Adipose tissue (tissue), 3 donors: ENCODE results near the gene SNX25. TPM values are rescaled to one million over a fixed set of nuclear protein-coding genes. Genes with fewer than 3 reads are reported as not detected.
"Not testable (repeated sequence)": the region's sequence is repeated elsewhere in the genome, so short reads cannot be mapped to it uniquely, and the experiment has no call there.

Experiments
- H3K27ac ChIP-seq: one replicate; pipeline ENCODE4 v1.5.1; 2013; ENCODE audit warnings: low read depth, low read length
- WGBS, 3 donors: extraction: QIAGEN DNeasy Blood & Tissue Kit; methylation state at CpG; one replicate each; pipeline ENCODE4 v1.1.7; 2013; 5-methylcytosine and 5-hydroxymethylcytosine counted together
- polyA plus RNA-seq, 3 donors: library from polyadenylated mRNA; stranded (reverse); fragments of 200-250 nt; gene quantifications; one replicate each; pipeline ENCODE4 v1.2.3, GENCODE V29; 2013
- donor health status: healthy with polysubstance abuse.
- donor health status: Bipolar disorder and iron deficiency.
- donor health status: healthy.

Gene SNX25
- polyA plus RNA-seq, 3 donors = 4.3 to 7.4 (median 5.5) TPM

DNA sequence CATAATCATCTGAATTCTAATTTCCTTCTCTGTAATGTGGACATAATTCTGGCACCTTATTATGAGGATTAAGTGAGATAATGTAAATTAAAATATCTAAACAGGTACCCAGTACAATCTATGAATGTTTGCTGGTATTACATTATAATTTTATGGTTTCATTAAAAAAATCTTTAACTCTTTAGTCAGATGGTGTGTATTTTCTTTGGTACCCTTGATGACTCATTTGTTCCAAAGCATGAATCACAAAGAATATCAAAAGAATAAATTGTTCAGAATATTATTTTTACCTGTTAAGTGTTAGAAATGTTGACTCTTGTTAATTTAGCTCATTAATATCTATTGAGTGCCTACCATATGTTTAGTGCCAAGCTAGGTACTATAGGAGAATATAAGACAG is 74.3 kb downstream of the SNX25 start:
- no peak overlapping the region for H3K27ac ChIP-seq

DNA sequence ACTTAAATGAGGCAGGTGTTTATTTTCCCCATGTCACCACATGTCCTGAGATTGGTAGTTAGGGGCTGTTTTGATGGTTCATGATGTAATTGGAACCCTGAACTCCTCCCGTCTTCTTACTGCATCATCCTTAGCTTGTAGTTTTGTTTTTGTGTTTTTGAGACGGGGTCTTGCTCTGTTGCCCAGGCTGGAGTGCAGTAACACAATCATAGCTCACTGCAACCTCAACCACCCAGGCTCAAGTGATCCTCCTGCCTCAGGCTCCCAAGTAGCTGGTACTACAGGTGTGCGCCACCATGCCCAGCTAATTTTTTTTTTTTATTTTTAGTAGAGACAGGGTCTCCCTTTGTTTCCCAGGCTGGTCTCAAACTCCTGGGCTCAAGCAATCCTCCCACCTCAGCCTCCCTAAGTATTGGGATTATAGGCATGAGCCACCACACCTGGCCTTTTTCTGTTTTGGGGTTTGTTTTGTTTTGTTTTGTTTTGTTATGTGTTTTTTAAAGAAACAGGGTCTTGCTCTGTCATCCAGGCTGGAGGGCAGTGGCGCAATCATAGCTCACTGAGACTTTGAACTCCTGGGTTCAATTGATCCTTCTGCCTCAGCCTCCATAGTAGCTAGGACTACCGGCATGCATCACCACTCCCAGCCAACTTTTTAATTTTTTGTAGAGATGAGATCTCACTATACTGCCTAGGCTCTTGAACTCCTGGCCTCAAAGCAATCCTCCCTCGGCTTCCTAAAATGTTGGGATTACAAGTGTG is 76.4 kb downstream of the SNX25 start:
- H3K27ac ChIP-seq = no peak overlapping the region
- 88 to 99% (median 95%) methylated on average over 6 of the region's 6 CpGs for WGBS, 3 donors

DNA sequence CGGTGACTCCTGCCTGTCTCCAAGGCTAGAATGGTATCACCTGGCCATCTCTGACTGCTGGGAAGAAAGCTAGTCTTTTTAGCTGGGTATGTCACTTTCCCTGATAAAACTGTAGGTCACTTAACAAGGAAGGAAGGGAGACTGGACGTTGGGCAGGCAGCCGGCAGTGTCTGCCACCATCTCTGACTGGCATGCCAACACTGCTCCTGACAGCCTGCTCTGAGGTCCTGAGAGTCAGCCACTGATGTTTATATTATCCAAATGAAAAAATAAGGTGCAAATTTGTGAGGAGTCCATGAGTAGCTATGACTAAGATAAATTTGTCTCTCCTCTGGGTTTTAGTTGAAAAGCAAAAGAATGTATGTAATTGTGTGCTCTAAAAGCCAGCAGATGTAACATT is 77.2 kb downstream of the SNX25 start:
- no peak overlapping the region for H3K27ac ChIP-seq
- WGBS, 3 donors = 65 to 88% (median 69%) methylated on average over 3 of the region's 3 CpGs

DNA sequence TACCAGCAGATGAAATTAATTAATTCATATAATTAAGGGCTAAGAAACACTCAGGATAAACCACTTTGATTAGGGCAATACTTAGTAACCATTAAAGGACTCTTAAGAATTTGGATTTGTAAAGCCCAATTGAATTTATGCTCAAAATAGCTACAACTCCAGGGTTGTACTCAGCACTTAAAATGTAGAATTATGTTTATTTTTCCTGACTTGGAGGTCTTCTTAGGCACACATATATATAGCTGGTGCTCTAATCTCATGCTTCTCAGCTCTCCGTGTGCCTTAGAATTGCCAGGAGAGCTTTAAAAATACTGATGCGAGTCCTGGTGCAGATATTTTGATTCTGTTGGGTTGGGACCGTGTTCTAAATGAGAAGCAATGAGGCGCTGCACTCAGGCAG is 77.6 kb downstream of the SNX25 start:
- WGBS, 3 donors = 90 to 94% (median 93%) methylated on average over 4 of the region's 4 CpGs
- H3K27ac ChIP-seq = no peak overlapping the region

DNA sequence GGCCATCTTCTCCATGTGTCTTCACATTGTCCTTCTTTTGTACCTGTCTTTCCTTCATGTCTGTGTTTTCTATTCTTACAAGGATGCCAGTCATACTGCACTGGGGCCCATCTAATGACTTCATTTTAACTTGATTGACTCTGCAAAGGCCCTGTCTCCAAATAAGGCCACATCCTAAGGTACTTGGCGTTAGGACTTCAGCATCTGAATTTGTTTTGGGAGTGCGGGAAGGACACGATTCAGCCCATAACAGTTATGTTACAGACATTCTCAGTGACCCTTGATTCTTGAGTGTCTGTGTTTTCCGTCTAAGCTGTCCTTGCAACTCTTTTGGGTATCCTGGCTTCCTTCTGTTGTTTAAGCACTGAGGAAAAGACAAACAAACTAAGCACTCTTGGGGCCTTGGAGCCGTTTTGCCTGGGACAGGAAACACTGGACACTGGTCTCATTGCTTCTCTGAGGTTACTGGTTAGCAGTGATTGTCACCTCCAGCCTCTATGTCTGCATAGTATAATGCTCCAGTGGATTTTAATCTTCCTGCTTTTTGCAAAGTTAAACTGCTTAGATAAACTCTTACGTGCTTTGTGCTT is 80.7 kb downstream of the SNX25 start:
- H3K27ac ChIP-seq = no peak overlapping the region
- 73 to 88% (median 78%) methylated on average over 6 of the region's 6 CpGs for WGBS, 3 donors

DNA sequence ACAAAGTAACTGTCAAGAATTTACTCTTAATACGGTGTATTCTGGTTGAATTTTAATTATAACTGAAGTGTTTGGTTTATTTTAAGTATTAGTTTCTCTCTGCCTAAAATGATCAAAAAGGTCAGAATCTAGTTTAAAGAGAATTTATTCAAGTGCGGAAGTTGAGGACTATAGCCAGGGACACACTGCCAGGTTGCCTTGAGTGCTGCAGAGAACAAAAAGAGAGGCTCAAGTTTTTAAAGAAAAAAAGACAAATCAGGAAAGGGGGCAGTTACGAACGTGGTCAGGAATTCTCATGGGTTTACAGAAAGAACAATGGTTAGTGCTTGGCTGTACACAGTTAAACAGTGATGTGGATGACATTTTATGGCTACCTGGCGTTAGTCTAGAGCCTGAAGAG is 81.3 kb downstream of the SNX25 start:
- no peak overlapping the region for H3K27ac ChIP-seq
- 43 to 70% (median 54%) methylated on average over 5 of the region's 5 CpGs for WGBS, 3 donors

DNA sequence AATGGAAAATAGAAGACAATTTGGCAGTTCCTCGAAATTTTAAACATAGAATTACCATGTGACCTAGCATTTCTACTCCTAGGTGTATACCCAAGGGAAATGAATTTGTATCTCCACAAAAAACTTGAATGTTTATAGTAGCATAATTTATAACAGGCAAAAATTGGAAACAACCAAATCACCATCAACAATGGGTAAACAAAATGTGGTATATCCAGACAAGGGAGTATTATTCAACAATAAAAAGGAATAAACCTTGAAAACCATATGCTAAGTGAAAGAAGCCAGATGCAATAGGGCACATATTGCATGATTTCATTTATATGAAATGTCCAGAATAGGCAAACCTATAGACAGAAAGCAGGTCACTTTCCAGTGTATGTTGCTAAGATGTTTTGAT is 83.8 kb downstream of the SNX25 start:
- WGBS, 3 donors = 84 to 94% (median 89%) methylated on average over 1 of the region's 1 CpG
- H3K27ac ChIP-seq = no peak overlapping the region

DNA sequence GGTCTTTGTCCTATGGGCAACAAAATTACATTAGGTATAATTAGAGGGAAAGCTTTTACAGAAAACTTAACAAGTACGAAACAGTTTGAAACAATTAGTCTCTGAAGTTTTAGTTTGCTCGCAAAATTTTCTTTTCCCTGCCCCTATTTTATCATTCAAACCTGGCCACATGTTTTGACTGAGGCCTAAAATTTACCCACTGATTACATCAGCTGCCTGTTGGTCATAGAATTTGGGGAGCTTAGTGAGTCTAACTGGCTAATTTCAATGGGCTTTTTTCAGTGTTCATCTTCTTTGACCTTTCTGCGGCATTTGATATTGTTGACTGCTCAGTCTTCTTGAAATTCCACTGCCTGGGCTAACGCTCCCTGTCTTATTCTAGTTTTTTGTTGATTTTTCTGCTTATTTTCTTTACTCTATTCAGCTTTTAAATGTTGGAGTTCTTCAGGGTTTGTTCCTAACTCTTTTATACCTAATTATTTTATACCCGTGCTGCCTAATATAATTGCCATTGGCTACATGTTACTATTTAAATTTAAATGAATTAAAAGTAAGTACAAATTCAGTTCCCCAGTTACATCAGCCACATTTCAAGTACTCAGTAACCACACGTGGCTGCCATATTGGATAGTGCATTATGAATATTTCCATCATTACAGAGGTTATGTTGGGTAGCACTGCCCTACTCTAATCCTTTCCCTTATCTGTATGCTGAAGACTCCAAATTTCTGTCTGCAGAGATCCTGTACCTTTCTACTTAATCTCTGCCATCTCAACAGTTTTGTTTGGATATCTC is 87.5 kb downstream of the SNX25 start:
- no peak overlapping the region for H3K27ac ChIP-seq
- WGBS, 3 donors = 95% methylated on average over 6 of the region's 6 CpGs

DNA sequence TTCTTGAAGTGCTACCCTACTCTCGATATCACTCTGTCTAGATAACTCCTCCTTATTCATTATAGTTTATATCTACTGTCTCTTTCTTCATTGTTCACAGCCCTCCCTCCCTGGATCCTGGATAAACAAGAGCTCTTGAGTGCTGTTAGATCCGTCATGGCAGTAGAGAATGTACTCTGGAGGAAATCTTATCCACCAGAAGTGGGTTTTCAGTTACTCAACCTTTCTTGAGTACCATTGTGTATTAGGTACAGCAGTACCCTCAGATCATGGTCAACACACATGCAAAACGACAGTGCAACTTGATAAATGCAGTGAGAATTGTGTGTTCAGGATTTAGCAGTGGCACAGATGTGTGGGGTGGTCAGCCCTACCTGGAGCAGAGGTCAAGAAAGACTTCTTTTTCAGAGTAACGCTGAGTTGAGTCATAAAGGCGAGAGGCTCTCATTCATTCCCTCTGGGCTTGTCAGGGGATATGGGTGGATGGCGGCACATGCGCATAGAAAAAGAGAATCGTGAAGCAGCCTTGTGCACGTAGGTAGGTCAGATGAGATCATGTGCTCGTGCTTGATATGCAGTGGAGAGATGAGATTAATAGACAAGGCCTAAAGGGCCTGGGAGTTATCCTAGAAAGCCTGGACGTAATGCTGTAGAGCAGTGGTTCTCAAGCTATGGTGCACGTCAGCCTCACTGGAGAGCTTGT is 89.5 kb downstream of the SNX25 start:
- no peak overlapping the region for H3K27ac ChIP-seq
- 77 to 95% (median 84%) methylated on average over 12 of the region's 12 CpGs for WGBS, 3 donors

DNA sequence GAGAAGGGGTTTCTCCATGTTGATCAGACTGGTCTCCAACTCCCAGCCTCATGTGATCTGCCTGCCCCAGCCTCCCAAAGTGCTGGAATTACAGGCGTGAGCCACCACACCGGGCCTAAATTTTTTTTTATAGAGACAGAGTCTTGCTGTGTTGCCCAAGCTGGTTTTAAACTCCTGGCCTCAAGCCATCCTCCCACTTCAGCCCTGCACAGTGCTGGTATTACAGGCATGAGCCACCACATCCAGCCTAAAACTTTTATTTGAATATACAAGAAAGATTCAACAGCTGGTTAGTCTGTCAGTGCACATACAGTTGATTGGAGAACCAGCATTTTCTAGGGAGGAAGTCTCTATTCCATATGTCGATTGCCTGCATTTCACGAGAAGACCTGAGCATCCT is 95.1 kb downstream of the SNX25 start:
- WGBS, 3 donors = 90 to 96% (median 93%) methylated on average over 4 of the region's 4 CpGs
- H3K27ac ChIP-seq = no peak overlapping the region

DNA sequence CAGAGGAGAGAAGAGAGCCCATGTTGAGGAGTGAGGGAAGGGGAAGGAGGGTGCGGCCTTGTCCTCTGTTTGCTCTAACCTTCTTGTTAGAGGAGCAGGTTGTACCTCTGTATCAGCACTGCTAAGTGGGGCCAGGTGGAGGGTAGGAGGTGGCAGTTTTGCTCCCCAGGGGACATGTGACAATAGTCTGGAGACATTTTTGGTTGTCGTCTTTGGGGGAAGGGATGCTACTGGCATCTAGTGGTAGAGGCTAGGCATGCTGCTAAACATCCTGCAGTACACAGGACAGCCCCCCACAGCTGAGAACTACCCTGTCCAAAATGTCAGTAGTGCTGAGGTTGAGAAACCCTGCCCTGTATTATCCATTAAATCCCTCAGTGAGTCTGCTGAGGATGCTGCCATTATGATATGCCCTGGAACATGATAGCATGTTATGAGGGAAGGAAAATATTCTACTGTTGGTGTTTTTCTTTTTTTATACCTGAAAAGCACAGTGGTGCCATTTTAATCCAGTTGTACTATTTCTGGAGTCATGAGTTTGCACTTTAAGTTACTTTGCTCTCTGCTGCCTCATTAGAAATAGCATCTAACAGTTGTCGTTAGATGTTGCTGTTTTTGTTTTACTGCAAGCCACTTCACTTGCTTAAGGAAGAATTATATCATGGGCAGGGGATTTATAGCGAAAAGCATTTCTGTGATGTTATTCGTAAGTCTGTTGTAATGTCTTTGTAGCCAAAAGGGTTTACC is 95.7 kb downstream of the SNX25 start:
- WGBS, 3 donors = 85 to 88% (median 86%) methylated on average over 5 of the region's 5 CpGs
- H3K27ac ChIP-seq = no peak overlapping the region

DNA sequence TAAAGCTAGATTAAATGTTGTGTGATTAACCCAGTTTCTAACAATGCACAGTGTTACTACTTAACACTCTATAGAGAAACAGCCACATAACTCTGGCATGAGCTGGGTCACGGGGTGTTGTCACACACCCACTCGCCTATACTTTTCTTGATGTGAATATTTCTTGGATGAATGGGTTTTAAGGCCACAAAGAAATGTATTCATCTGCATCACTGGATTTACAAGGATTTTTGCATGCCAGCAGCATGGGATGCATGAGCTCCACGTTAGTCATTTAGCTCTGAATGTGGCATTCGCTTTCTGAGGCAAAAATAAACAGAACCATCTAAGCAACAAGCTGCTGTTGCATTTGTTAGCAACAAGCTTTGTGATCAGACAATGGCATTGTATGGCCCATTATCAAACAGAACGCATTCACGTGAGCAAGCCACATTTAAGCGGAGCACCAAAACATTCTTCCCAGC is 96.6 kb downstream of the SNX25 start:
- H3K27ac ChIP-seq = no peak overlapping the region
- 85 to 91% (median 90%) methylated on average over 7 of the region's 7 CpGs for WGBS, 3 donors

DNA sequence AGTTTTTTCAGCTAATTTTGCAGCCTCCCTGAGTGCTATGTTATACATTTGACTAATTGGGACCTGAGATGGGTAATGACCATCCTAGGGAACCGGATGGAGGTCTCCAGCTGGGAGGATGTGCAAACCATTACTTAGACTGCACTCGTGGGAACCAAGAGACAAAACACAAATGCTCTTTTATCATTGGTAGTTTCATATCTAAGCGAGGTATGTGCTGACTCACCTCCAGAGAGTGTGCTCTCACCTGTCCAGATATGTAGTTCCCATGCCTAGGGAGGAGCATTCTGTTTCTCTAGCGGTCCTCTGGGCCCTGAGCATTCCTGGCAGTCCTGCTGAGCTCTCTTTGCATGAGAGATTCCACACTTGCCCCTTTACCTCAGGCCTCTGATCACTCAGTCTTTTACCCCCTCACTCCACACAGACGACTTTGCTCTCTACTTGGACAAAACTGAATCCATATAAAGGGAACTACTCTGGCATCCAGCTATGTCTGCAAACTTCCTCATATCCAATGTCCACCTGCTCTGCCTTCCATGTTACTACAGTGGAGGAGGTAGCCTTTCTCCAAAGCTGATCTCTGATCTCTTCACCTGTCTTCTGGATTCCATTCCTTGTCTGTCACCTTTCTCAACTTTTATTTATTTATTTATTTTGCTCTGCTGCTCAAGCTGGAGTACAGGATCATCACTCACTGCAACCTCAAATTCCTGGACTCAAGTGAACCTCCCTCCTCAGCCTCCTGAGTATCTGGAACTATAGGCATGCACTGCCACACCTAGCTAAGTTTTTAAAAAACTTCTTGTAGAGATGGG is 97.9 kb downstream of the SNX25 start:
- 47 to 82% (median 78%) methylated on average over 5 of the region's 5 CpGs for WGBS, 3 donors
- H3K27ac ChIP-seq = no peak overlapping the region

DNA sequence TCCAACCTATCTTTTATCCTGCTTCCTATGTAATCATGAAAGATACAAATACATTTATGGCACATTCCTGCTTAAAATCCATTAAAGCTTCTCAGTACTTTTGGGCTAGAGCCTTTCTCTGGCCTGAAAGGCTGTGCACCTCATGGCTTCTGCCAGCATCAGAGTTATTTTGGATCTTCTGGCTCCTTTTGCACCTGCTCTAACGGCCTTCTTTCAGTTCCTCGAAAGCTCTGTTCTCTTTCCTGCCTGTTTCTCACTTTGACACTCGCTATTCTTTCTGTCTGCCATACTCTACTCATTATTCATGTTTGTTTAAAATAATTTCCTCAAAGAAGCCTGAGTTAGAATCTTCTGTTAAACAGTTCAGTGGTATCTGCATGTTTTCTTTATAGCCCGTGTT is 100.4 kb downstream of the SNX25 start:
- no peak overlapping the region for H3K27ac ChIP-seq
- 75 to 93% (median 79%) methylated on average over 4 of the region's 4 CpGs for WGBS, 3 donors

DNA sequence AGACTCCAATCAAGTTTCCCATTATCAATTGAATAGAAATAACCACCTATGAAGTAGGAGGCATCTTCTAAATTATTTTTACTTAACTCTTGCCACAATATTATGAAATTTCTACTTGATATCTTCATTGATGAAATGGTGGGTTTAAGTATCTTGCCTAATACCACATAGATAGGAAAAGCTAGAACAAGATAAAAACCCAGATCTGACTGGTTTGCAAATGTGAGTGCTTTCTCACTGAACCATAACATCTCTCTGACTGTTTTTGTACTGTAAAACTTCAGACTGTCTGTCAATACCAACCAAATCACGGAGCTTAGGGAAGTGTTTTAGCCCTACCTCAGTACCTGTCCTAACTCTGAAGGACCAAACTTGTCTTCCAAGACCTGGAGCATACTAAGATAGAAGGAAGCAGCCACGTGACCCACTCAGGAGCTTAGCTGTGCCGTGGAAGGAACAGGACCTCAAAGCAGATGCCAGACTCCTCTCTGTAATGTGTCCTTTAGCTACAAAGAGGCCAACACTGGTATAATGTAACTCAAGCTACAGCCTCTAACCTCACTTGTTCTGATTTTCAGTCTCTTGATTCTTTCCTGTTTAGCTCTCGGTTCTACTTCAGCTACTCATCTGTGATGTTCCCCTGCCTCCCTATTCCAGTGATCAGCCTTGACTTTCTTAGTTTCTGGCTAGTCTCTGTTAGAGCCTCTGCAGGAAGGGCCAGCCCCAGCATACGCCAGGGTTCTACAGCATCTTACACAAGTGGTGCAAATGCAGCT is 101.9 kb downstream of the SNX25 start:
- no peak overlapping the region for H3K27ac ChIP-seq
- WGBS, 3 donors = 92 to 95% (median 93%) methylated on average over 5 of the region's 5 CpGs

DNA sequence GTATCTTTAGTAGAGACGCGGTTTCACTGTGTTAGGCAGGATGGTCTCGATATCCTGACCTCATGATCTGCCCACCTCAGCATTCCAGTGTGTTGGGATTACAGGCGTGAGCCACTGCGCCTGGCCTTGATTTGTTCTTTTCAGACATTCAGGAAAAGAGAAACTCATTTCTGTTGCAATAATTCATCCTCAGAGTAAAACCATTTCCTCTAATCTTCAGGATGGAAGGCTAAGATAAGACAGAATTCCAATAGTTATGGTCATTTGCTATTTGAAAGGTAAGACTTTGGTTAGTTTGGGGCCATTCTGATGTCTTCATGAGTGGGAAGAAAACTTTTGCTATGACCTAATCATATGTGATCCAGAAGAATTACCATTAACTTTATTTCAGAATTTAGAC is 103.3 kb downstream of the SNX25 start:
- no peak overlapping the region for H3K27ac ChIP-seq
- 93 to 98% (median 94%) methylated on average over 5 of the region's 5 CpGs for WGBS, 3 donors

DNA sequence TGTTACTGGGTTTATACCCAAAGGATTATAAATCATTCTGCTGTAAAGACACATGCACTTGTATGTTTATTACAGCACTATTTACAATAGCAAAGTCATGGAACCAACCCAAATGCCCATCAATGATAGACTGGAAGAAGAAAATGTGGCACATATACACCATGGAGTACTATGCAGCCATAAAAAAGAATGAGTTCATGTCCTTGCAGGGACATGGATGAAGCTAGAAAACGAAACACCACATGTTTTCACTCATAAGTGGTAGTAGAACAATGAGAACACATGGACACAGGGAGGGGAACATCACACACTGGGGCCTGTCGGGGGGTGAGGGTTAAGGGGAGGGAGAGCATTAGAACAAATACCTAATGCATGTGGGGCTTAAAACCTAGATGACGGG is 108.1 kb downstream of the SNX25 start:
- 79 to 97% (median 82%) methylated on average over 3 of the region's 3 CpGs for WGBS, 3 donors
- H3K27ac ChIP-seq = not testable (repeated sequence)
